HL-60/S4 treated with phorbol 12-myristate 13-acetate at 8.2 ng/mL for 4 days and 3 days (cell line): ENCODE data around the gene HCN1.
"Not testable (repeated sequence)": the region's sequence is repeated elsewhere in the genome, so short reads cannot be mapped to it uniquely, and the experiment has no call there.

Source experiments
- in situ Hi-C: fragments of 300-500 bp; cut with MboI; formaldehyde crosslinking; loops from 2 replicates; pipeline ENCODE4 v1.15.0; 2022; ENCODE audit warnings: low sequenced_read_pairs

Gene HCN1

DNA sequence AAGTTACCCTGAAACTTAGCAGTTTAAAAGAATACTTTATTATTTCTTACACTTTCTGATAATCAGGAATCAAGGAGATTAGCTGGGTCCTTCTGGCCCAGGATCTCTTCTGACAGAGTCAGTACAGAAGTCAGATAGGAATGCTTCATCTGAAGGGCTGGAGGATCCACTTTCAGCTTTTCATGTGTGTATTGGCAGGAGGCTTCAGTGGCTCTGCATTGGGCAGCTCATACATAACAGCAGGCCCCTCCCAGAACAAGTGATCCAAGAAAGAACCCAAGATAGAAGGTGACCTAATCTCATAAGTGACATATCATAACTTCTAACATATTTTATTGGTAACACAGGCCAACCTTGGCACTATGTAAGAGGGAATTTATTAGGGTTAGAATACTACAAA is 258.4 kb downstream of the HCN1 start:
- in situ Hi-C loops = no loop called here

DNA sequence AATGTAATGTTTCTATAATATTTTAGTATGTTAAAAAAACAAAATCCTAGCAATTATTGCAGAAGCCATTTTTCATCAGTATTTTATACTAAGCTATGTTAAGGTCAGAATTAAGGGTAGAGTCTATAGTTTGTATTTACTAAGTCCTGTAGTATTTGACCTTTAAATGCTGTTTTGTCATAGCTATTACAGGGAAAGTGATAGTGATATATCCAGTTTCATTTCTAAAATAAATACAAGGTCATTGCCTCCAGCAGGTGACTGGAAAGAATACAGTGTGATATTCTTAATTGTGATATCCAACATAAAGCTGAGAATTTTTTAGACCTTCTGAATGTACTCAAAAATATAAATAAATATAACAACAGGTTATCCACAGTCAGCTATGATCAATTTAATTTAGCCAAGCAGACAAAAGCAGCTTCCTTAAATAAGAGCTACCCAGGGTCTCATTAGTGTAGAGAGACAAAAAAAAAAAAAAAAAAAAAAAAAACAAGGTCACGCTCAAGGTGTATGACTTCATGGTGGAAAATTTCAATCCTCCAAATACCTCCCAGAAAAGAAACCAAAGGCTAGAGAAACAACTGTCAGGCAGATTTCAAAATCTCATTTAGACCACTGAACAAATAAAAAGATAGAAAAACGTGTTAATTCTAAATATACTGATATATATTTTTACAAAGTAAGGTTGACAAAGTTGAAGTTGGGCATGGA is 278.7 kb downstream of the HCN1 start:
- in situ Hi-C loops = no loop called here

DNA sequence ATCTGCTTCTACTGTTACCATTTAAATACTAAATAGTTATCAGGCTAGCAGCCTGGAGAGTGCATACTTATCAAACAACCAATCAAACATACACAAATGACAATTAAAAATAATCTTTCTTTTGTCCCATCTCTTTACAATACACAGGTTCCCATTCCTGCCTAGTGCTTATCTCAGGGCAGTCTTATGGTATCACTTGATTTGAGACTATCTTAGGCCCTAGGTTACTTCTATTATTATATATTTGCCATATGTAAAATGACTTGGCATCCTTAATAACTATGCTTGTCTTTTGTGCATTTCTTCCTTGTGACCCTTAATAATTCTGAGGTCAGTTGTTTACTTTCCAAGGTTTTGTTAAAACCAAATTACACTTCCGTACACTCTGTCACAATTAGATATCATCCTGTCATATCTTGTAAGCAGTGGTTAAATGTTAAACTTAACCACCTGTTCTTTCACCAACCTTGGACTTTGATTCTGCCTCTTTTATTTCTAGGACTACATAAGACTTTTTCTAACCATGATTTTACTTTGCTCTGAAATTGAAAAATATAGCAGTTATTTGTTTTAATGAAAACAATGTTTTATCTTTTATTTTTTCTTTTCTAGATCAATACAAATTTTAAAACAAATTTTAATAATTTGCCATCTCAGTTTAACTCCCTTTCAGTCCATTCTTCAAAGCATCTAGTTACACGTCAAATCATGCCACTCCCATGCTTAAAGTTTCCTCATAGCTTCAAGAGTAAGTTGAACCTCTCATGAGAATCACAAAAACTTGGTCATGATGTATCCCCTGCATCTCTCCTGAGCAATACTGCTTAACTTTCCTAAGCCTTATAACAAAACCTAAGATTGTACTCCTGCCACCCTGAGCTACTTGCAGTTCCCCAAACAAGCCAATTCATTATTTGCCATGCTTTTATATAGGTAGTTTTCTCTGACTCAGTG is 281.3 kb downstream of the HCN1 start:
- in situ Hi-C loops = no loop called here

DNA sequence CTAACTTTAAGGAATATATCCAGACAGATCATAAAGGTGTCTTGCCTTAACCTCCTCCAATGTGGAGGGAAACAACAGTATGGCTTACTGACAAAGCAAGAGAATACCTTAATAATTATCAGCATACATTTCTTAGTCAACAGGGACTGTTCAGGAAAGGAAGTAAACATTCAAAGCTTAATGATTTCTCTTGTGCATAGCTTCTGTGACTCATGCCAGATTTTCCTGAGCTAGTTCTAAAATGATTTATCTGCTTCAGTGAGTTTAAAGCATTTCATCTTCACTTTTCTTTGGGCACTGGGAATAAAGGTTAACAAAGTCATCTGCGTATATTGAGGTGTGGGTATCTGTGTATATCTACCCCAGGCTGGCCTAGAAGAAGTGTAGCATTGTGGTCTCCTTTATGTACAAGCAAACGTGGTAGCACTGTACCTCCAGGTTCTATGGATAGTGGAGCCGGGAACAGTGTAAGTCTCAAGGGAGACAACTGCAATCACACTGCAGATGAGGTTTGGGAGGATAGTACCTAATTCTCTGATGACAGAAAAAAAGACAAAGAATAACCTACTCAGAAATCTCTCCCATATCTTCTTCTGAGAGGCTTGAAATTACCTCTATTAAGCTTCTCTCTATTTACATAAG is 284.1 kb downstream of the HCN1 start:
- in situ Hi-C loops = no loop called here

DNA sequence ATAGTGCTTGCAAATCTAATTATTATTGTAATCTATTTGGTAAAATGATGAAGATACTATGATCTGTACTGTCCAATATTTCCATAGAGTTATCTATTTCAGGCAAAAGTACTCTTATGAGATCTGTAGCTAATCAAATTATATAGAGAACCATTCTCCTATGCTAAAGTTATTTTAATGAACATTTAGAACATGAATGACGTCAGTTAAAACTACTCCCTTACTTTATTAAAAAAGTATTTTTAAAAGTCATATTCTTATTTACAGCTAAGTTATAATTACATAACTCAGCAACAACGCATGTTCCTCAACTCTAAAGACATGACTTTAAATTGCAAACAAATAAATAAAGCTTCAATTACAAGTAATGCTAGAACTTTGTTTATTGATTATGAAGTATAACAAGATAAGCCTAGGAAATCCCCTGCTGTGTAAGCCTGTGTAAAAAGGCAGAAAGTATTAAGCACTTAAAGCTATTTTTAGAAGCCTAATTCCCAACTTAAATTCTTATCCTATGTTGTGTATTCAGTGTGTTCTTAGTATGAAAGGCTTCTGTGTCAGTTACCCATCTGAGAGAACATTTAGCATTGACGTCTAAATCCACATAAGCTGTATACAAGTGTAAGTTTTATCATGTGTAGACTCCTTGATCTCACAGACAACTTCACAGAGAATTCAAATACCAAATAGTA is 285.7 kb downstream of the HCN1 start:
- in situ Hi-C loops = no loop called here

DNA sequence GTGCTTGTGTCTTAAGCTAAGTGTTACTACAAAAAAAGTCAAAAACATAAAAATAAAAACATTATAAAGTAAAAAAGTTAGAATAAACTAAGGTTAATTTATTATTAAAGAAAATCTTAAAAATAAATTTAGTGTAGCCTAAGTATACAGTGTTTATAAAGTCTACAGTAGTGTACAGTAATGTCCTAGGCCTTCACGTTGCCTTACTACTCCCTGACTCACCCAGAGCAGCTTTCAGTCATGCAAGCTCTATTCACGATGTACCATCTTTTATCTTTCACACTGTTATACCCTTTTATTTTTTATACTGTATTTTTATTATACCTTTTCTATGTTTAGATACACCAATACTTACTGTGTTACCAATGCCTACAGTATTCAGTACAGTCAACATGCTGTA is 288.1 kb downstream of the HCN1 start:
- in situ Hi-C loops = no loop called here

DNA sequence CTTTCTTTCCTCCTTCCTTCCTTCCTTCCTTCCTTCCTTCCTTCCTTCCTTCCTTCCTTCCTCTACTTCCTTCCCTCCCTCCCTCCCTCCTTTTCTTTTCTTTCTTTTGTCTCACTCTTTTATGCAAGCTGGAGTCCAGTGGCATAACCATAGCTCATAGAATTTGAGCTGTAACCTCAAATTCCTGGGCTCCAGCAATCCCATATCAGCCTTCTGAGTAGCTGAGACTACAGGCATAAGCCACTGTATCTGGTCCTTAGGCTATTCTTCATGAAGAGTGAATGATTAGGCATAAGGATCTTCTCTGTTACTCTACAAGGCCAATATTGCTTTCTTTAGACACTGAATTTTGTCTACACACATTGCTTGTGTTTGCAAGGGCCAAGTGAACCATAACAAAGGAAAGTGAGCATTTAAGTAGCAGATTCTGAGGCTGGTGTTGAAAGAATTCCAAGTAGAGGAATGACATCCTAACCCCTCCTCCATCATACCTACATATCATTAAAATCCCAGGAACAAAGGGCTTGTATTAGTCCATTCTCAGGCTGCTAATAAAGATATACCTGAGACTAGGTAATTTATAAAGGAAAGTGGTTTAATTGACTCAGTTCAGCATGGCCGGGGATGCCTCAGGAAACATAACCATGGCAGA is 293.2 kb downstream of the HCN1 start:
- in situ Hi-C loops = no loop called here

DNA sequence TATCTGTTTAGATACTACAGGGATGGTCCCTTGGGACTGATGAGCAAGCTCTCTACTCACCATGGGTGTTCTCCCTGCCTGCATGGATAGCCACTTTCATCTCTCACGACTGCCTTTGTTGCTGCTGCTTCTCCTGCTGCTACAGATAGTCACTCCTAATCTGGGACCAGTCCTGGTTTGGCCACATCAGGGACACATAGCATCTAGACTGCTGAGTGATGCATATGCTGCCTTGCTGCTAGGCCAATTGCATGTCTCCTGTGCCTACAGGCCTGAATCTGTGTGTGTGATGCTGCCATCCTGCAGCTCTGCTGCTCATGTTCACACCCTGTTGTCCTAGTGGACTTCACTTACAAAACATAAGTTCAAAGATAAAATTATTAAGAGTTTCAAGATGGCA is 297.1 kb downstream of the HCN1 start:
- in situ Hi-C loops = no loop called here

DNA sequence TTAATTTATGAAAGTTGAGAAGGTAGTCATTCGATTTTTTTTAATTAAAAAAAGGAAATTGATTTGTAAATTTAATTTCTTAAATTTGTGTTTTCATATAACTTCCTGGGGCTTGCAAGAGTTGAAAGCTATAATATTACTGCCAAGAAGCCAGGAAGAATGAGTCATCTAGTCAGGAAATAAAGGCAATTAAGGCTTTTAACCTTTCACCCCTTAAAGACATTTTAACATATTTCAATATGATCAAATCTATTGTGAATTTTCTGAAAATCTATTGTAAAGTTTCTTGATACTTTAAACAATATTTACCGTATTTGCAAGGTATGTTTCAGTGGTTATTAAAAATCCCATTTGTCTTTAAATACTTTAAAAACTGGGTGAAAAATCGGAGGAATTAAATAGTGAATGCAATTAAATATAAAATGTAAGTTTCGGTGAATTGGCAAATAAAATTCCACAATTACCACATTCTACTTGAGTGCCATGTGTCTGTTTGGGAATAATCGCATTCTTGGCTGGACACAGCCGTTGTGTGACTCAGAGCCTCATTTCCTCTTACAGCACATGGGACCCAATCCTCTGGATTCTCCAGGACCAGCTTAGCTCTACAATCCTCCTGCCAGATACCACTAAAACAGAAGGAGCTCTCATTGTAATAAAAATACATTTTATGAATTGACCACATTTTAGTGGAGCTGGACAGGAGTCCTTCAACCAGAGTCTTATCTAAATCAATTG is 310.7 kb downstream of the HCN1 start:
- in situ Hi-C loops = no loop called here

DNA sequence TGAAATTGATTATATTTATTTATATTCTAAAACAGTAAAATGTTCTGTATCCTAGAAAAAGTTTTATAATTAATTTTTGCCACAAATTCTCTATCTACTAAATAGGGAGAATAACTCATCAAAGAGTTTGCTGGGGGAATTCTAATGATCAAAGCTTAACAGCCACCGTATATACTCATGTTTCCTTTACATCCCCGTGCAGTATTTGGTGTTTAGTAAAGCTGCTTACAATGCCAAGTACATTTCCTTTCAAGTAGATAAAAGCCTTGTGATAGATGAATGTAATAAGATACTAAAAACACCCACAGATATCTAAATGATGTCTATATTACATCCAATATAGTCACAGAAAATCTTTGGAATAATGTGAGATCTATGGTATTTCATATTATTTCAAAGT is 312.2 kb downstream of the HCN1 start:
- in situ Hi-C loops = no loop called here

DNA sequence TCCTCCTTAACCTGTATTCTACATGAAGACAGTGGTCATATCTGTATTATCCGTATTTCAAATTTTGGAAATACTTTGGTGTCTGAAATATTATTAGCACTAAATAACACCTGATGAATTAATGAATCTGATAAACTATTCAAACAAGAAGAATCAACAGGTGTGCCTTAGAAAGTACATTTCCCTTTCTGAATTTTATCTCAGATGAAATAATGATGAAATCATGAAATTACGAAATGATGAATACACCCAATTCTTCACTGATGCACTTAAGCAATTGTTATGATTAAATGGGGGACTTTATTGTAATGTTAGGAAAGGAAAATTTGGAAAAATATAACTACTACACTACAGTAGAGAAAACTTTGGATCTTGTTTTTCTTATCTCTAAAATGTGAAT is 313.6 kb downstream of the HCN1 start:
- in situ Hi-C loops = no loop called here

DNA sequence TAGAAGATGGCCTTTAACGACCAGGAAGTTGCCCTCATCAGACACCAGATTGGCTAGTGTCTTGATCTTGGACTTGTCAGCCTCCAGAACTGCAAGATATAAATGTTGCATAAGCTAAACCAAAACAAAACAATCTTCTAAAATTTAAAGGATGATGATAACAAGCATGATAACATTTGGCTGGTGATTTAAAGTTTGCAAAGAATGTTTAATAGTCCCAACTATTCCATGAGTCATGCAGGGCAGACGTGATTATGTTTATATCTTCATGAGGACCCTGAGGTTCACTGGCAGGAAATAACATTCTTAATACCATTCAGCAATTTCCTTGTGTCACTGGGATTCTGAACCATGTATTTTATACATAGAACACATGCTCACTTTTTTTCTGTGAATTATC is 319.8 kb downstream of the HCN1 start:
- in situ Hi-C loops = no loop called here

DNA sequence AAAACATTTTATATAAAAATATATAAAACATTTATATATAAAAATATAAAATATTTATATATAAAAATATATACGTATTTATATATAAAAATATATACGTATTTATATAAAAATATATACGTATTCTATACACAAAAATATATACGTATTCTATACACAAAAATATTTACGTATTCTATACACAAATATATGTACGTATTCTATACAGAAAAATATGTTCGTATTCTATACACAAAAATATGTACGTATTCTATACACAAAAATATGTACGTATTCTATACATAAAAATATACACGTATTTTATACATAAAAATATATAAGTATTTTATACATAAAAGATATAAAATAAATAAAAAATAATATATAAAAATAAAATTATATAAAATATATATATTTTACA is 323.6 kb downstream of the HCN1 start:
- in situ Hi-C loops = no loop called here

DNA sequence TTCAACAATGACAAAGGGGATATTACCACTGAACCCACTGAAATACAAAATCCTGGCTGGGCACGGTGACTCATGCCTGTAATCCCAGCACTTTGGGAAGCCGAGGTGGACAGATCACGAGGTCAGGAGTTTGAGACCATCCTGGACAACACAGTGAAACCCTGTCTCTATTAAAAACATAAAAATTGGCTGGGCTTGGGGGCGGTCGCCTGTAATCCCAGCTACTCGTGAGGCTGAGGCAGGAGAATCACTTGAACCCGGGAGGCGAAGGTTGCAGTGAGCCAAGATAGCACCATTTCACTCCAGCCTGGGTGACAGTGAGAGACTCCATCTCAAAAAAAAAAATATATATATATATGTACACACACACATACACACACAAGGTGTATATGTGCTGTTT is 324.8 kb downstream of the HCN1 start:
- in situ Hi-C loops = not testable (repeated sequence)

DNA sequence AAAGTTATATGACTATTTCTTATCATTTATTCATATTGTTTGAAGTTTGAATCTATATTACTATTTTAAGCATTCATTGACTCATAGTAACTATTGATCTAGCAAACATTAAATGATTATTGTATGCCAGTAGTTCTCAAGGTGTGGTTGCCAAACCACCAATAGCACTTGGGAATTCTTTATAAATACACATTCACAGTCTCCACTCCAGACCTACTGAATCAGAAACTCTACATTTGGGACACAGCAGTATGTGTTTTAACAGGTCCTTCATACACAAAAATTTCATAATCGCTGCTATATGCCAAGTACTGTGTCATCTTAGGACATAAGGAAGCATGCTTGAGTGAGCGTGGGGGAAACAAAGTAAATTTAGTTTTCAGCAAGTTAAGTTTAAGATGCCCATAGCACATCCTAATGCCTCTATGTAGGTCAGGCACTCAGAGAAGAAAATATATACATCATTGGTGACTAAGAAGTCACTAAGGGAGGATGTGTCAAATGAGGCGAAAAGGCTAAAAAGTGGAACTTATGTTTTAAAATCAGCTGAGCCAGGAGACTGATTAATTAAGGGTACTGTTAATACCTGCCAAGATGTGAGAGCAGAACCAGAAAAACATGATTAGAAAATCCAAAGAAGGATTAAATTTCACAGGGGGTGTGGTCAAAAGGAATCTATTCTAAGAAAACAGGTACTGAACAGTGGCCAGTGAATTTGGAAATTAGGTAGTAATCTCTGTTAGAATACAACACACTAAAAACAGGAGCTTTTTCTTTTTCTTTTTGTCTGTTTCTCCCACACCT is 340.8 kb downstream of the HCN1 start:
- in situ Hi-C loops = no loop called here

DNA sequence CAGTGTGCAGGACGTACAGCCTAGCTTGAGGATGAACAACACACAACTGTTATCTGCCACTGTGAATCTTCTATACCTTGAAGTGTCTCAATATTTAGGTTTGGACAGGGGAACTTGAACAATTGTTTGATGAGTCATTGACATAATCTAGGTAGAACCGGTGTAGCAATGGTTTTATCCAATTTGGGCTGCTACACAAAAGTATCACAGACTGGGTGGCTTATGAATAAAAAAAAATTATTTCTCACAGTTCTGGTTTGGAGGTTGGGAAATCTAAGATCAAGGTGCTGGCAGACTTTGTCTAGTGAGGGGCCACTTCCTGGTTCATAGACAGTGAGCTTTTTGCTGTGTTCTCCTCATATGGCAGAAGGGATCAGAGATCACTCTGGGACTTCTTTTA is 359.7 kb downstream of the HCN1 start:
- in situ Hi-C loops = no loop called here

DNA sequence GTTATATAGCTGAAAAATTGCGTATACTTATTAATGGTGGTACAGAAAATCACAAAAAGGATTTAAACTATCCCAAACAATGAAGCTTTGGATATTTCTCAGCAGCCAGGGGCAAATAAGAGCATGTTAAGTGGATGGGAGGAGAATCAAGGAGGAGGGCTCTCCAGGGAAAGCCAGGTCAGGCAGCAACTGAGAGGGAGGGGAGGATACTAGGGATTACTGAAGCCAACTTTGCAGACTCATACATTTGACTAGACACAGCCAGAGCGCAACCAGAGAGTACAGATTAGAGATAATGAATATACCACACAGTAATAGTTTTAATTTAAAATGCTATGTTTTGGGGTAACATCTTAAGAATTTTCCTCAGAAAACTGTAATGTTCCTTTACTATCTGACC is 360.2 kb downstream of the HCN1 start:
- in situ Hi-C loops = no loop called here

DNA sequence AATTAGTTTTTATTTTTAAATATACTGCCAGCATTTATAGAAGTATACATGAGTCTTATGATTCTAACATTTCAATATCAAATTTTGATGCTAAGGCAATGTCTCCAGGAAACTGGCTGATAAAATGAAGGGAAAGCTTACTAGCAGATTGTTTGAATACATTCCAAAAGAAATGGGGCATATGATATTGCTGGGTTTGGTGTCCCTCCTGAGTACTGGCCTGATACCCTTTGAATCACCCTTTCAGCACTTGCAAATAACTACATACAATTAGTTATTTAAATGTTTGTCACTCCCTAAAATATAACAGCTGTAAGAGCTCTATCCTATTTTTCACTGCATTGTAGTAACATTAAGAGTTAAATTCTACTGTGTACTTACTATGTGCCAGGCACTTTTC is 360.8 kb downstream of the HCN1 start:
- in situ Hi-C loops = no loop called here

DNA sequence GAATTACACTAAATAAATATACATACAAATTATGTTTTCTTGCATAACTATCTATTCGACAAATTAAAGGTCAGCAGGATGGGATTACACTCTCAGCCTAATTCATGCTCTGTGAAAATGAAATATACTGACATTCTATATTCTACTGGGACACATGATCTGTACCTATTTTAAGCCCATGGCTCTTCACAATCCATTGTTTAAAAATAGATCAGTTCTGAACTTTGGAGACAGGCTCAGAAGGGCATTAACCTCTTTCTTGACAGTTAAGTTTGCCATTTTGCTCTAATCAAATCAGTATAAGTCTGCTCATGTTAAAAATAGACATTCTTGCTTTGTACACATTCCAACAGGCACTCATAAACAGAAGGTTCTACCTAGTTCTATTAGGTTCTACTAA is 361.2 kb downstream of the HCN1 start:
- in situ Hi-C loops = no loop called here
